Breast epithelium (tissue), 3 donors: Measurements from ENCODE around the gene PLIN3.
"Not testable (repeated sequence)": the region's sequence is repeated elsewhere in the genome, so short reads cannot be mapped to it uniquely, and the experiment has no call there.

ENCODE experiments used
- CTCF ChIP-seq, 3 donors: fragments of 450-650 bp; IDR thresholded peaks; one replicate each; pipeline ENCODE4 v1.5.1; 2016 to 2017; ENCODE audit warnings: antibody characterized with exemption in 3 of 3, mild to moderate bottlenecking in 3 of 3, moderate library complexity in 3 of 3
- POLR2A ChIP-seq: fragments of 450-650 bp; IDR thresholded peaks from one replicate; pipeline ENCODE4 v1.6.1; 2016; ENCODE audit warnings: antibody characterized with exemption, mild to moderate bottlenecking, moderate library complexity

- TF ChIP-seq POLR2A; CTCF (IDR thresholded peaks at IDR 0.05): not testable (repeated sequence)
These were observed 74.2 kb downstream of the PLIN3 start for GRCh38 chr19:4793278-4793677.
